Neural cell (in vitro differentiated cells): ENCODE data around the gene KCND2.

Experiments used
- CTCF ChIP-seq: fragments of 450-650 bp; IDR thresholded peaks from 2 replicates; pipeline ENCODE4 v1.5.1; 2014; ENCODE audit warnings: antibody characterized with exemption, mild to moderate bottlenecking, moderate library complexity; ENCODE audit not compliant: poor library complexity, severe bottlenecking
- EZH2 ChIP-seq: fragments of 200-600, 300-800 bp; shearing (Covaris generic), sonication (generic); IDR thresholded peaks from 2 replicates; pipeline ENCODE4 v1.6.1; 2014; ENCODE audit warnings: antibody characterized with exemption, low read length, borderline replicate concordance, mild to moderate bottlenecking; ENCODE audit not compliant: insufficient read depth, poor library complexity, severe bottlenecking
- POLR2AphosphoS5 ChIP-seq: IDR thresholded peaks from 2 replicates; pipeline ENCODE4 v1.6.1; 2012

DNA sequence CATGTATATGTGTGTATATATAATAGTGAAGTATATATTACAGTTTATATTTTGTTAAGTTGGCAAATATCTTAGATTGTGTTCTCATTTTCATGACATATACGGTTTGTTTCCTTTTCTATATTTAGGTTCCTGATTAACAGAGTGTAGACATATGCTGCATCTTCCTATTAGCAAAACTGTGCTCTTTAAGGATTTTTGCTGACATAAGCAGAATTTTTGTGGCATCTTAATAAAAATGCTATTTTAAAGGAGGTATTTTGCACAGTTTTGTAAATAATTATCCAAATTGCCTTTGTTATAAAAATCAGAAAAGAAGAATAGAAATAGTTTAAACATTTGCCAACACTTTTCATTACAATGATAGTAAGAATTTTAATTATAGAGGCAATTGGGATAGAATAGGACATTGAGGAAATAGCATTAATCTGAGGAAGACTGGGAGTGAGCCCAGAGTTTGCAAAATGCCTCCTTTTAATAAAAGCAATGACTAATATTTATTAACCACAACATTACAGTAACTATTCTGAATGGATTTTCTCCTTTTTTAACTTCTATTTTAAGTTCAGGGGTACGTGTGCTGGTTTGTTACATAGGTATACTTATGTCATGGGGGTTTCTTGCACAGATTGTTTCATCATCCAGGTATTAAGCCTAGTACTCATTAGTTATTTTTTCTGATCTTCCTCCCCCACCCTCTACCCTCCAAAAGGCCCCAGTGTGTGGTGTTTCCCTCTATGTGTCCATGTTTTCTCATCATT is 38.2 kb downstream of the KCND2 start:
- TF ChIP-seq POLR2AphosphoS5, result no peak
- no peak for TF ChIP-seq CTCF
- TF ChIP-seq EZH2, result no peak
